ENCODE results near the gene SAMD3.
"Not testable (repeated sequence)": the region's sequence is repeated elsewhere in the genome, so short reads cannot be mapped to it uniquely, and the experiment has no call there.

The SAMD3 gene

DNA sequence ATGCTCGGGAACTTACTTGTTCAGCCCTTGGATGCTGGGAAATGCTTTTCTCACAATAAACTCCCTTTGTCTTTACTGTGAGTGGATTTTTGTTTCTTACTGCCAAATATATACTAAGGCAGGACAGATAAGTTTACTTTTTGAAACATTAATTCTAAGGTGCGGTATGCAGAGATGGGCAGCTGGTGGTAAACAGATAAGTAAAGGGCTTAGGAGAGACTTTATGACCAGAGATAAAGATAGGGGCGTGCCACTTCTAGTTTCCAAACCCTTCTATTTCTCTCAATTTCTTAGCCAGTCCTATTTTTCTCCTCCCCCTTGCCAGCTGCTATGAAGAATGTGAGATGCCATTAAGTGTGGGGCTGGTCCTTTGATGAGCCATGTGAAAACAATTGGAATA lies 16.3 kb downstream of the SAMD3 start:
- no peaks in the 10 kb centered on the region for H3K9me3 ChIP-seq (ENCODE audit: severe bottlenecking)
- no peak for DNase-seq
- H3K36me3 ChIP-seq: no peaks in the 10 kb centered on the region
- H3K27ac ChIP-seq: no peak overlapping the region
- no peak for TF ChIP-seq CTCF (IDR thresholded peaks at IDR 0.05; ENCODE audit: low read depth, low read length)
- no peak overlapping the region for H3K4me3 ChIP-seq (ENCODE audit: low read depth, low read length)
- H3K27me3 ChIP-seq (ENCODE audit: insufficient read depth, low read depth, severe bottlenecking): no peaks in the 10 kb centered on the region

DNA sequence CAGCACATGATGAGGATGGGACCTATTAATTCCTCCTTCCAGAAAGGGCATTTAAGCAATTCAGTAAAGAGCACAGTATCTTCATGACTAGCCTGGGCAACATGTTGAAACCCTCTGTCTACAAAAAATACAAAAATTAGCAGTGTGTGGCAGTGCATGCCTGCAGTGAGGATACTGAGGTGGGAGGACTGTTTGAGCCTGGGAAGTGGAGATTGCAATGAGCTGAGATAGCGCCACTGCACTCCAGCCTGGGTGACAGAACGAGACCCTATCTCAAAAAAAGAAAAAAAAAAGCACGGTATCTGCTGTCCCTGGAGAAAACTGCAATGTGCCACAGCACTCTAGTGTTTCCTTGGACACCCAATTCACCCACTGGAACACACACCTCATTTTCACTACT lies 18.4 kb downstream of the SAMD3 start:
- Histone ChIP-seq H3K9me3 (ENCODE audit: severe bottlenecking) (no peaks in the 10 kb centered on the region), H3K36me3 (no peaks in the 10 kb centered on the region), H3K27me3 (ENCODE audit: insufficient read depth, low read depth, severe bottlenecking) (no peaks in the 10 kb centered on the region), H3K4me3 (ENCODE audit: low read depth, low read length) (no peak overlapping the region), H3K27ac (no peak overlapping the region)
- TF ChIP-seq CTCF (IDR thresholded peaks at IDR 0.05; ENCODE audit: low read depth, low read length): no peak
- DNase-seq: no peak

- no peak overlapping the region for H3K27ac ChIP-seq
- H3K27me3 ChIP-seq (ENCODE audit: insufficient read depth, low read depth, severe bottlenecking): no peaks in the 10 kb centered on the region
- no peak for TF ChIP-seq CTCF (IDR thresholded peaks at IDR 0.05; ENCODE audit: low read depth, low read length)
- DNase-seq: no peak
- H3K36me3 ChIP-seq: no peaks in the 10 kb centered on the region
- H3K4me3 ChIP-seq (ENCODE audit: low read depth, low read length): no peak overlapping the region
- no peaks in the 10 kb centered on the region for H3K9me3 ChIP-seq (ENCODE audit: severe bottlenecking)
Observed at GRCh38 chr6:130203370-130203769, 19.4 kb downstream of the SAMD3 start.

- H3K36me3 ChIP-seq: no peaks in the 10 kb centered on the region
- H3K27ac ChIP-seq: no peak overlapping the region
- no peak overlapping the region for H3K4me3 ChIP-seq (ENCODE audit: low read depth, low read length)
- no peaks in the 10 kb centered on the region for H3K9me3 ChIP-seq (ENCODE audit: severe bottlenecking)
- H3K27me3 ChIP-seq (ENCODE audit: insufficient read depth, low read depth, severe bottlenecking): no peaks in the 10 kb centered on the region
- no peak for TF ChIP-seq CTCF (IDR thresholded peaks at IDR 0.05; ENCODE audit: low read depth, low read length)
- DNase-seq: no peak
Observed at GRCh38 chr6:130202782-130203181, 20.0 kb downstream of the SAMD3 start.

DNA sequence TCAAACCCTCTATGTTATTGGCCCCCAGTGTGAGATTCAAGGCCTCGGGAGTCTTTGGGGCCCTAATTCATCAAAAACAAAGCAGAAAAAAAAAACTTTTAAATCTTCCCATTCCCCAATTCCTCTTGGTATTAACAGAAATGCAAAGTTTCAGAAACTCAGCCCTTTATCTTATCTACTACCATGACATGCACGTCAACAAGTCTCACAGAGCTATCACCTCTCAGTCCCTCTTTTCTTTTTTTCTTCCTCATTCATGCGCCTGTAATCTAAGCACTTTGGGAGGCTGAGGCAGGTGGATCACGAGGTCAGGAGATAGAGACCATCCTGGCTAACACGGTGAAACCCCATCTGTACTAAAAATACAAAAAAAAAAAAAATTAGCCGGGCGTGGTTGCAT lies 22.7 kb downstream of the SAMD3 start:
- Histone ChIP-seq H3K27me3 (ENCODE audit: insufficient read depth, low read depth, severe bottlenecking) (no peaks in the 10 kb centered on the region), H3K4me3 (ENCODE audit: low read depth, low read length) (no peak overlapping the region), H3K36me3 (no peaks in the 10 kb centered on the region), H3K27ac (no peak overlapping the region), H3K9me3 (ENCODE audit: severe bottlenecking) (no peaks in the 10 kb centered on the region)
- DNase-seq: no peak
- no peak for TF ChIP-seq CTCF (IDR thresholded peaks at IDR 0.05; ENCODE audit: low read depth, low read length)

DNA sequence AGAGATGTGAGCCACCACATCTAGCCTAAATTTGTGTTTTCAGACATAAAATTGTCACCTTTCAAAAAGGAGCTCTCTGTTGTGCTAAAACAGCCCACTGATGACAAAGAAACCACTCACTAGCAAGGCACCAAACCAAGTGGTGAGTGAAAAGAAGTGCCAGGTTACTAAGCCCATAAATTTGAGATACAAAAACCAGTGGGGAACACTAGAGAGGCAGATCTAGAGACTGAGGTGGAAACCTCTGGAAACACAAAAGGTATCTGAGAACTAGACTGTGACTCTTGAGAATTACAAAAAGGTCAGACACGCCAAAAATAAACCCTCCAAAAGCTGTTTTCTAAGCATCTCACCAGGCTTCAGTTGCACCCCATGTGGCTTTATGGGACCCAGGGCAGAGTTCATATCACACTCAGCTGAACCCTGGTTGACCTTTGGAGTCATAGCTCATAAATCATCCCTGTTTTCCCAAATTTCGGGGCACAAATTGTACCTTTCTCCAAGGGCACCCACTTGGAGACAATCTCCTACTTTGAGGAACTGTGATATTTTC lies 24.2 kb downstream of the SAMD3 start:
- H3K9me3 ChIP-seq (ENCODE audit: severe bottlenecking): no peaks in the 10 kb centered on the region
- H3K27me3 ChIP-seq (ENCODE audit: insufficient read depth, low read depth, severe bottlenecking): no peaks in the 10 kb centered on the region
- no peak overlapping the region for H3K27ac ChIP-seq
- no peaks in the 10 kb centered on the region for H3K36me3 ChIP-seq
- H3K4me3 ChIP-seq (ENCODE audit: low read depth, low read length): no peak overlapping the region
- no peak for TF ChIP-seq CTCF (IDR thresholded peaks at IDR 0.05; ENCODE audit: low read depth, low read length)
- no peak for DNase-seq

DNA sequence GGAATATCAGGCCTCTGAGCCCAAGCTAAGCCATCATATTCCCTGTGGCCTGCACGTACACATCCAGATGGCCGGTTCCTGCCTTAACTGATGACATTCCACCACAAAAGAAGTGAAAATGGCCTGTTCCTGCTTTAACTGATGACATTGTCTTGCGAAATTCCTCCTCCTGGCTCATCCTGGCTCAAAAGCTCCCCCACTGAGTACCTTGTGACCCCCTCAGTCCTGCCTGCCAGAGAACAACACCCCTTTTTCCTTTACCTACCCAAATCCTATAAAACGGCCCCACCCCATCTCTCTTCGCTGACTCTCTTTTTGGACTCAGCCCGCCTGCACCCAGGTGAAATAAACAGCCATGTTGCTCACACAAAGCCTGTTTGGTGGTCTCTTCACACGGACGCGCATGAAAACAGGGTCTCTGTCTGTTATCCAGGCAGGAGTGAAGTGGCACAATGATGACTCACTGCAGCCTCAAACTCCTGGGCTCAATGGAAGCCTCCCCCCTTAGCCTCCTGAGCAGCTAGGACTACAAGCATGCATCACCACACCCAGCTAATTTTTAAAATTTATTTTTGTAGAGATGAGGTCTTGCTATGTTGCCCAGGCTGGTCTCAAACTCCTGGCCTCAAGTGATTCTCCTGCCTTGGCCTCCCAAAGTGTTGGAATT lies 24.8 kb downstream of the SAMD3 start:
- not testable (repeated sequence) for DNase-seq; H3K36me3 ChIP-seq; H3K27ac ChIP-seq; H3K9me3 ChIP-seq (ENCODE audit: severe bottlenecking); H3K4me3 ChIP-seq (ENCODE audit: low read depth, low read length); H3K27me3 ChIP-seq (ENCODE audit: insufficient read depth, low read depth, severe bottlenecking)

DNA sequence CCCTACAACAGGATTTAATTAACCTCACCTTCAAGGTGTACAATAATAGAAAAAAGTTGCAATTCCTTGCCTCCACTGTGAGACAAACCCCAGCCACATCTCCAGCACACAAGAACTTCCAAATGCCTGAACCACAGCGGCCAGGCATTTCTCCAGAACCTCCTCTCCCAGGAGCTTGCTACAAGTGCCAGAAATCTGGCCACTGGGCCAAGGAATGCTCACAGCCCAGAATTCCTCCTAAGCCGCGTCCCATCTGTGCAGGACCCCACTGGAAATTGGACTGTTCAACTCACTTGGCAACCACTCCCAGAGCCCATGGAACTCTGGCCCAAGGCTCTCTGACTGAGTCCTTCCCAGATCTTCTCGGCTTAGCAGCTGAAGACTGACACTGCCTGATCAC lies 28.3 kb downstream of the SAMD3 start:
- DNase-seq; H3K36me3 ChIP-seq; H3K27me3 ChIP-seq (ENCODE audit: insufficient read depth, low read depth, severe bottlenecking); H3K27ac ChIP-seq; H3K9me3 ChIP-seq (ENCODE audit: severe bottlenecking); H3K4me3 ChIP-seq (ENCODE audit: low read depth, low read length): not testable (repeated sequence)

All from WERI-Rb-1 (cell line).